ENCODE data around the gene SENP1.

- TF ChIP-seq, protein P1, sequence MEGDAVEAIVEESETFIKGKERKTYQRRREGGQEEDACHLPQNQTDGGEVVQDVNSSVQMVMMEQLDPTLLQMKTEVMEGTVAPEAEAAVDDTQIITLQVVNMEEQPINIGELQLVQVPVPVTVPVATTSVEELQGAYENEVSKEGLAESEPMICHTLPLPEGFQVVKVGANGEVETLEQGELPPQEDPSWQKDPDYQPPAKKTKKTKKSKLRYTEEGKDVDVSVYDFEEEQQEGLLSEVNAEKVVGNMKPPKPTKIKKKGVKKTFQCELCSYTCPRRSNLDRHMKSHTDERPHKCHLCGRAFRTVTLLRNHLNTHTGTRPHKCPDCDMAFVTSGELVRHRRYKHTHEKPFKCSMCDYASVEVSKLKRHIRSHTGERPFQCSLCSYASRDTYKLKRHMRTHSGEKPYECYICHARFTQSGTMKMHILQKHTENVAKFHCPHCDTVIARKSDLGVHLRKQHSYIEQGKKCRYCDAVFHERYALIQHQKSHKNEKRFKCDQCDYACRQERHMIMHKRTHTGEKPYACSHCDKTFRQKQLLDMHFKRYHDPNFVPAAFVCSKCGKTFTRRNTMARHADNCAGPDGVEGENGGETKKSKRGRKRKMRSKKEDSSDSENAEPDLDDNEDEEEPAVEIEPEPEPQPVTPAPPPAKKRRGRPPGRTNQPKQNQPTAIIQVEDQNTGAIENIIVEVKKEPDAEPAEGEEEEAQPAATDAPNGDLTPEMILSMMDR (IDR thresholded peaks at IDR 0.05): no peak
- TF ChIP-seq ZFX (IDR thresholded peaks at IDR 0.05; ENCODE audit: borderline replicate concordance): no peak
Measured at GRCh38 chr12:48041591-48042423, 64.1 kb downstream of the SENP1 start.
